HepG2 (cell line): ENCODE measurements around the gene TIMM17A. TPM values are rescaled to one million over a fixed set of nuclear protein-coding genes. Genes with fewer than 3 reads are reported as not detected.
A peak's percentile ranks its signal among the peaks of the same experiment; 100 is the strongest.

ENCODE experiments used
- HNF4A ChIP-seq: sonication (generic); formaldehyde crosslinking; IDR thresholded peaks from 2 replicates; pipeline ENCODE4 v1.4.0; 2020; ENCODE audit warnings: missing genetic modification reagents
- HNRNPUL1 ChIP-seq: fragments of 200-400 bp; formaldehyde crosslinking; IDR thresholded peaks from 2 replicates; pipeline ENCODE4 v1.6.1; 2017; ENCODE audit warnings: low read depth, mild to moderate bottlenecking, low read length, moderate library complexity
- KDM4B ChIP-seq: sonication (generic); formaldehyde crosslinking; IDR thresholded peaks from 2 replicates; pipeline ENCODE4 v1.4.0; 2020; ENCODE audit warnings: missing genetic modification reagents
- KLF9 ChIP-seq: IDR thresholded peaks from 2 replicates; pipeline ENCODE4 v1.6.1; 2016; ENCODE audit warnings: low read depth
- MTF1 ChIP-seq: sonication (generic); formaldehyde crosslinking; IDR thresholded peaks from 2 replicates; pipeline ENCODE4 v1.5.0; 2020; ENCODE audit warnings: missing genetic modification reagents
- MYC ChIP-seq: sonication (generic); formaldehyde crosslinking; IDR thresholded peaks from 2 replicates; pipeline ENCODE4 v1.9.0; 2021; ENCODE audit warnings: missing genetic modification reagents, borderline replicate concordance
- NFE2L1 ChIP-seq: sonication (generic); formaldehyde crosslinking; IDR thresholded peaks from 2 replicates; pipeline ENCODE4 v1.4.0; 2020; ENCODE audit warnings: missing genetic modification reagents, mild to moderate bottlenecking, borderline replicate concordance
- RFXAP ChIP-seq: sonication (generic); formaldehyde crosslinking; IDR thresholded peaks from 2 replicates; pipeline ENCODE4 v1.4.0; 2020; ENCODE audit warnings: missing genetic modification reagents, borderline replicate concordance
- SKI ChIP-seq: fragments of 450-650 bp; IDR thresholded peaks from one replicate; pipeline ENCODE4 v1.6.1; 2018; ENCODE audit warnings: mild to moderate bottlenecking; ENCODE audit not compliant: partially characterized antibody
- ZNF136 ChIP-seq: sonication (generic); formaldehyde crosslinking; IDR thresholded peaks from 2 replicates; pipeline ENCODE4 v1.8.1; 2022; ENCODE audit warnings: low read depth, mild to moderate bottlenecking, moderate library complexity, missing genetic modification reagents
- ZNF264 ChIP-seq: sonication (generic); formaldehyde crosslinking; IDR thresholded peaks from 2 replicates; pipeline ENCODE4 v1.4.0; 2020; ENCODE audit warnings: missing genetic modification reagents
- ZNF331 ChIP-seq: sonication (generic); formaldehyde crosslinking; IDR thresholded peaks from 2 replicates; pipeline ENCODE4 v1.4.0; 2020; ENCODE audit warnings: missing genetic modification reagents
- ZNF619 ChIP-seq: sonication (generic); formaldehyde crosslinking; IDR thresholded peaks from 2 replicates; pipeline ENCODE4 v1.4.0; 2020; ENCODE audit warnings: mild to moderate bottlenecking, missing genetic modification reagents
- ZNF629 ChIP-seq: sonication (generic); formaldehyde crosslinking; conservative IDR thresholded peaks from 2 replicates; pipeline ENCODE4 v1.5.0; 2020; ENCODE audit warnings: missing genetic modification reagents
- ZNF792 ChIP-seq: IDR thresholded peaks from 2 replicates; pipeline ENCODE4 v1.6.1; 2016
- ZSCAN9 ChIP-seq: IDR thresholded peaks from 2 replicates; pipeline ENCODE4 v1.6.1; 2016; ENCODE audit warnings: borderline replicate concordance
- polyA plus RNA-seq, 8 experiments: library from polyadenylated mRNA; depleted of rRNA in 3 of 8; stranded (reverse) in 7 of 8; unstranded in 1 of 8; fragments of >200 nt; fragmentation: Illumina TruSeq in 4 of 8; extraction: Trizol in 4 of 8; gene quantifications; 2 replicates each; pipeline versions ENCODE4 v1.2.1 to v1.2.3, GENCODE V29; 2011 to 2016; ENCODE audit warnings: low read depth in 4 of 8, missing spikeins in 1 of 8, mixed read lengths in 1 of 8; ENCODE audit not compliant: insufficient read depth in 1 of 8
- total RNA-seq, 5 experiments: library from RNA; depleted of rRNA; stranded (reverse); fragments of >200 nt; fragmentation: Illumina TruSeq; extraction: Trizol; gene quantifications; 2 replicates each; pipeline ENCODE4 v1.2.3, GENCODE V29; 2016; ENCODE audit warnings: low read depth in 1 of 5
- TF ChIP-seq, protein P1 (sequence below): sonication (generic); formaldehyde crosslinking; IDR thresholded peaks from 2 replicates; pipeline ENCODE4 v1.8.1; 2023; ENCODE audit warnings: mild to moderate bottlenecking, moderate library complexity, missing genetic modification reagents
- TF ChIP-seq, protein P2 (sequence below): sonication (generic); formaldehyde crosslinking; conservative IDR thresholded peaks from 2 replicates; pipeline ENCODE4 v1.4.0; 2020; ENCODE audit warnings: mild to moderate bottlenecking, missing genetic modification reagents, moderate library complexity
- TF ChIP-seq, protein P3 (sequence below): sonication (generic); formaldehyde crosslinking; IDR thresholded peaks from 2 replicates; pipeline ENCODE4 v1.8.0; 2022; ENCODE audit warnings: missing genetic modification reagents, mild to moderate bottlenecking, inconsistent platforms, borderline replicate concordance
- TF ChIP-seq, protein P4 (sequence below): fragments of 450-650 bp; IDR thresholded peaks from 2 replicates; pipeline ENCODE4 v1.6.1; 2017; ENCODE audit warnings: mild to moderate bottlenecking

Gene TIMM17A
- total and polyA plus RNA-seq, 2 of the 13 experiments (the other 11 are each of a cell fraction or from before 2014, with no cell fraction given) = 50.8 to 97.8 TPM

DNA sequence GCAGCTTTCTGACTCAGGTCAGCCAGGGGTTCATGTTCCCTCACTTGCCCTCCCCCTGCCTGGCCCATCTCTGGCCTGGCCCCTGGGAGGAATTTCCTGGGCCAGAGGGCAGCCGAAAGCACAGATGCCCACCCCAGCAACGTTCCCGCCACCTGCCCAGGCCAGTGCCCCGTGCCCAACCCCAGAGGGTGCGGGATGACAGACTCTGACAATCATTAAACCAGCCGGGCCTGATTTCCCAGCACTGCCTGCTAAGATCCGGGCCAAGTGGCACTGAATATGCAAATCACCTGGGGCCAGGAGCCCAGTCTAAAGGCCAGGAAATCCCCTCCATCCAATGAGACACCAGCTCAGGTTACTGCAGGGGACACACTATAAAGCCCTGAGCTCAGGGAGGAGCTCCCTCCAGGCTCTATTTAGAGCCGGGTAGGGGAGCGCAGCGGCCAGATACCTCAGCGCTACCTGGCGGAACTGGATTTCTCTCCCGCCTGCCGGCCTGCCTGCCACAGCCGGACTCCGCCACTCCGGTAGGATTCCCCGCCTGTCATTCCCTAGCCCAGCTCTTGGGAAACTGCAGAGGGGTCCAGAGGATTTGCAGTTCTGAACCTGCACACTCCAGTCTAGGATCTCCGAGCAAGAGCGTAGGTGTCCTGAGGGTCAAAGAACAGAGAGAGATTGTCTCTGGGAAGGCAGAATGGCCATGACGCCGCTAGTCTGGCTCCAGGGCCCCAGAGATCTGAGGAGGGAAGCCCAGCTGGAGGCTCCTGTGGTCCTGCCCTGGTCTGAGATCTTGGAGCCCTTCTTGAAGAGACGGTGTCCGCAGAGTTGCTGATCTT, 55.1 kb downstream of the TIMM17A start, which contains the start of gene ELF3 (continued):
- TF ChIP-seq MYC (CRISPR knock-in tag) (peak; percentile 49; the same call in 1 of the 2 replicates), ZNF136 (CRISPR knock-in tag) (no peak; the same call in 1 of the 2 replicates), KDM4B (CRISPR knock-in tag) (peak; percentile 43; the same call in 1 of the 2 replicates), NFE2L1 (CRISPR knock-in tag) (no peak), ZNF792 (CRISPR knock-in tag) (peak; percentile 80), HNF4A (CRISPR knock-in tag) (peak; percentile 47), ZNF629 (CRISPR knock-in tag) (0 out of 2 replicates have a peak, but pooled peaks have one; percentile 22), HNRNPUL1 (no peak), ZNF264 (CRISPR knock-in tag) (0 out of 2 replicates have a peak, but pooled peaks have one; percentile 53), RFXAP (CRISPR knock-in tag) (peak; percentile 47; the same call in 1 of the 2 replicates), ZSCAN9 (CRISPR knock-in tag) (peak; percentile 57), ZNF619 (CRISPR knock-in tag) (peak; percentile 27), KLF9 (CRISPR knock-in tag) (peak; percentile 19; the same call in 1 of the 2 replicates), SKI (peak; percentile 78), ZNF331 (CRISPR knock-in tag) (0 out of 2 replicates have a peak, but pooled peaks have one; percentile 23), MTF1 (CRISPR knock-in tag) (no peak)
- TF ChIP-seq, protein P1, sequence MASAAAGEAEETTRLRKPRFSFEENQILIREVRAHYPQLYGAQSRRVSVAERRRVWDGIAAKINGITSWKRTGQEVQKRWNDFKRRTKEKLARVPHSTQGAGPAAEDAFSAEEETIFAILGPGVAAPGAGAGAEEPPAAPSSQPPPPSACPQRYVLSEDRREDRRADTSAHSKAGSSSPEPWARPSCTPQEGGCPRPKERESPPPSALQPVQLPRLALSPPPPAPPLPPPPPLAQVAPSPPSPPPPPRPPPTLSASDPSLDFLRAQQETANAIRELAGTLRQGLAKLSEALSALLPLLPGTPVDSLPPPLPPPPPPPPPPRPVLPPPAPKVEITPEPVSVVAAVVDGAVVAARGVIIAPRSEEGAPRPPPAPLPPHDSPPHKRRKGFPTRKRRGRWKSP (CRISPR knock-in tag) = peak; percentile 63; the same call in 1 of the 2 replicates
- TF ChIP-seq, protein P2, sequence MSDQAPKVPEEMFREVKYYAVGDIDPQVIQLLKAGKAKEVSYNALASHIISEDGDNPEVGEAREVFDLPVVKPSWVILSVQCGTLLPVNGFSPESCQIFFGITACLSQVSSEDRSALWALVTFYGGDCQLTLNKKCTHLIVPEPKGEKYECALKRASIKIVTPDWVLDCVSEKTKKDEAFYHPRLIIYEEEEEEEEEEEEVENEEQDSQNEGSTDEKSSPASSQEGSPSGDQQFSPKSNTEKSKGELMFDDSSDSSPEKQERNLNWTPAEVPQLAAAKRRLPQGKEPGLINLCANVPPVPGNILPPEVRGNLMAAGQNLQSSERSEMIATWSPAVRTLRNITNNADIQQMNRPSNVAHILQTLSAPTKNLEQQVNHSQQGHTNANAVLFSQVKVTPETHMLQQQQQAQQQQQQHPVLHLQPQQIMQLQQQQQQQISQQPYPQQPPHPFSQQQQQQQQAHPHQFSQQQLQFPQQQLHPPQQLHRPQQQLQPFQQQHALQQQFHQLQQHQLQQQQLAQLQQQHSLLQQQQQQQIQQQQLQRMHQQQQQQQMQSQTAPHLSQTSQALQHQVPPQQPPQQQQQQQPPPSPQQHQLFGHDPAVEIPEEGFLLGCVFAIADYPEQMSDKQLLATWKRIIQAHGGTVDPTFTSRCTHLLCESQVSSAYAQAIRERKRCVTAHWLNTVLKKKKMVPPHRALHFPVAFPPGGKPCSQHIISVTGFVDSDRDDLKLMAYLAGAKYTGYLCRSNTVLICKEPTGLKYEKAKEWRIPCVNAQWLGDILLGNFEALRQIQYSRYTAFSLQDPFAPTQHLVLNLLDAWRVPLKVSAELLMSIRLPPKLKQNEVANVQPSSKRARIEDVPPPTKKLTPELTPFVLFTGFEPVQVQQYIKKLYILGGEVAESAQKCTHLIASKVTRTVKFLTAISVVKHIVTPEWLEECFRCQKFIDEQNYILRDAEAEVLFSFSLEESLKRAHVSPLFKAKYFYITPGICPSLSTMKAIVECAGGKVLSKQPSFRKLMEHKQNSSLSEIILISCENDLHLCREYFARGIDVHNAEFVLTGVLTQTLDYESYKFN (CRISPR knock-in tag) = peak; percentile 54
- TF ChIP-seq, protein P3, sequence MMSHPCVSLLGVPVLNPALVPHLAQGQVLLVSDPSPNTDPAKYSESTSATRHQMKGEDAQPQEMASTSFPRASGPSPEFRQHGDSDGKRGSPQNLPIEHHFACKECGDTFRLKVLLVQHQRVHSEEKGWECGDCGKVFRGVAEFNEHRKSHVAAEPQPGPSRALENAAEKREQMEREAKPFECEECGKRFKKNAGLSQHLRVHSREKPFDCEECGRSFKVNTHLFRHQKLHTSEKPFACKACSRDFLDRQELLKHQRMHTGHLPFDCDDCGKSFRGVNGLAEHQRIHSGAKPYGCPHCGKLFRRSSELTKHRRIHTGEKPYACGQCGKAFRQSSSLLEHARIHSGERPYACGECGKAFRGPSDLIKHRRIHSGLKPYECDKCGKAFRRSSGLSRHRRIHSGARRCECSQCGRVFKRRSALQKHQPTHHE = no peak
- TF ChIP-seq, protein P4, sequence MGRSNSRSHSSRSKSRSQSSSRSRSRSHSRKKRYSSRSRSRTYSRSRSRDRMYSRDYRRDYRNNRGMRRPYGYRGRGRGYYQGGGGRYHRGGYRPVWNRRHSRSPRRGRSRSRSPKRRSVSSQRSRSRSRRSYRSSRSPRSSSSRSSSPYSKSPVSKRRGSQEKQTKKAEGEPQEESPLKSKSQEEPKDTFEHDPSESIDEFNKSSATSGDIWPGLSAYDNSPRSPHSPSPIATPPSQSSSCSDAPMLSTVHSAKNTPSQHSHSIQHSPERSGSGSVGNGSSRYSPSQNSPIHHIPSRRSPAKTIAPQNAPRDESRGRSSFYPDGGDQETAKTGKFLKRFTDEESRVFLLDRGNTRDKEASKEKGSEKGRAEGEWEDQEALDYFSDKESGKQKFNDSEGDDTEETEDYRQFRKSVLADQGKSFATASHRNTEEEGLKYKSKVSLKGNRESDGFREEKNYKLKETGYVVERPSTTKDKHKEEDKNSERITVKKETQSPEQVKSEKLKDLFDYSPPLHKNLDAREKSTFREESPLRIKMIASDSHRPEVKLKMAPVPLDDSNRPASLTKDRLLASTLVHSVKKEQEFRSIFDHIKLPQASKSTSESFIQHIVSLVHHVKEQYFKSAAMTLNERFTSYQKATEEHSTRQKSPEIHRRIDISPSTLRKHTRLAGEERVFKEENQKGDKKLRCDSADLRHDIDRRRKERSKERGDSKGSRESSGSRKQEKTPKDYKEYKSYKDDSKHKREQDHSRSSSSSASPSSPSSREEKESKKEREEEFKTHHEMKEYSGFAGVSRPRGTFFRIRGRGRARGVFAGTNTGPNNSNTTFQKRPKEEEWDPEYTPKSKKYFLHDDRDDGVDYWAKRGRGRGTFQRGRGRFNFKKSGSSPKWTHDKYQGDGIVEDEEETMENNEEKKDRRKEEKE = no peak
